MM.1S (cell line): ENCODE measurements around the gene HSD17B4.

ENCODE experiments used
- CTCF ChIP-seq: fragments of 300-600 bp; sonication (generic); IDR thresholded peaks from 2 replicates; pipeline ENCODE4 v1.5.1; 2016; ENCODE audit warnings: antibody characterized with exemption, low read length, mixed read lengths
- EZH2 ChIP-seq: fragments of 300-600 bp; sonication (generic); optimal IDR thresholded peaks from 2 replicates; pipeline ENCODE3; 2017; ENCODE audit warnings: low read depth, mild to moderate bottlenecking, antibody characterized with exemption, low read length, mixed read lengths
- EZH2phosphoT487 ChIP-seq: fragments of 300-600 bp; sonication (generic); IDR thresholded peaks from 2 replicates; pipeline ENCODE4 v1.6.1; 2018; ENCODE audit warnings: antibody characterized with exemption, low read length

GRCh38 chr5:119402555-119402954 is 49.7 kb upstream of the HSD17B4 start:
- TF ChIP-seq EZH2 (no peak), CTCF (no peak), EZH2phosphoT487 (no peak)
